ENCODE data around the gene MEI1.

DNA sequence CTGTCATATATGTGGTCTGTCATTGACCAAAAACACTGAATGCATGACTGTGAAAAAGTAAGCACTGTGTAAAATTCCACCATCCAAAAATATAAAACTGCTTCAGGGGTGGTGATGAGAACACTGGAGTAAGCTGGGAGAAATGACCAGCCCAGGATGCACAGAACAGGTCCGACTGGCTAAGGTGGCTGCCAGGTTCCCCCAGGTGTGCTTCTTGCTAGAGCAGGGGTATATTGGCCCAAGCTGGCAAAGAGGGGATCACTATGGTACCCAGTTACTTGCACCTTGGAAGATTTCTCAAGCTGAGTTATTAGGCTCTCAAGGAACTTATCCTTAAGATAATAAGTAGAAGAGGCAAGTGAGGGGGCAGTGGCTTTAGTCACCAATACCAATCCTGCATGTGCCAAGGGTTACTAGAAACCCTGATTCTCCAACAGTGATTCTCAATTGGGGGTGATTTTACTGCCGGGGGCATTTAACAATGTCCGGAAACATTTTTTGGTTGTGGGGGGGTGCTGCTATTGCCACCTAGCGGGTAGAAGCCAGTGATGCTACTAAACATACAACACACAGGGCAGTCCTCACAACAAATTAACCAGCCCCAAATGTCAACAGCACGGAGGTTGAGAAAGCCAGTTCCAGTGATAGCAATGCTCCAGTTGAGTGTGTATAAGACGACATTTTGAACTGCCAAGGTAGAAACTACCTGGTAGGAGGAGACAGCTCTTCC is 26.4 kb upstream of the MEI1 start:
- TF ChIP-seq, protein P1, sequence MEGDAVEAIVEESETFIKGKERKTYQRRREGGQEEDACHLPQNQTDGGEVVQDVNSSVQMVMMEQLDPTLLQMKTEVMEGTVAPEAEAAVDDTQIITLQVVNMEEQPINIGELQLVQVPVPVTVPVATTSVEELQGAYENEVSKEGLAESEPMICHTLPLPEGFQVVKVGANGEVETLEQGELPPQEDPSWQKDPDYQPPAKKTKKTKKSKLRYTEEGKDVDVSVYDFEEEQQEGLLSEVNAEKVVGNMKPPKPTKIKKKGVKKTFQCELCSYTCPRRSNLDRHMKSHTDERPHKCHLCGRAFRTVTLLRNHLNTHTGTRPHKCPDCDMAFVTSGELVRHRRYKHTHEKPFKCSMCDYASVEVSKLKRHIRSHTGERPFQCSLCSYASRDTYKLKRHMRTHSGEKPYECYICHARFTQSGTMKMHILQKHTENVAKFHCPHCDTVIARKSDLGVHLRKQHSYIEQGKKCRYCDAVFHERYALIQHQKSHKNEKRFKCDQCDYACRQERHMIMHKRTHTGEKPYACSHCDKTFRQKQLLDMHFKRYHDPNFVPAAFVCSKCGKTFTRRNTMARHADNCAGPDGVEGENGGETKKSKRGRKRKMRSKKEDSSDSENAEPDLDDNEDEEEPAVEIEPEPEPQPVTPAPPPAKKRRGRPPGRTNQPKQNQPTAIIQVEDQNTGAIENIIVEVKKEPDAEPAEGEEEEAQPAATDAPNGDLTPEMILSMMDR (IDR thresholded peaks at IDR 0.05): no peak
- TF ChIP-seq POLR2A (IDR thresholded peaks at IDR 0.05) (no peak), POLR2AphosphoS5 (IDR thresholded peaks at IDR 0.05) (no peak)

Measured in prostate gland (tissue), 2 donors.